NCI-H1436 (cell line): Measurements from ENCODE around the gene LRP8.

Experiments
- DNase-seq: peaks from one replicate; lab custom pipeline; 2025; lab: John Stamatoyannopoulos, UW

Gene LRP8

GRCh38 chr1:53281133-53281532, 46.7 kb downstream of the LRP8 start:
- DNase-seq = no peak

GRCh38 chr1:53280496-53280895, 47.4 kb downstream of the LRP8 start:
- DNase-seq = no peak

GRCh38 chr1:53279296-53280200, 48.3 kb downstream of the LRP8 start:
- DNase-seq = no peak

- DNase-seq = no peak
These were observed 49.6 kb downstream of the LRP8 start for GRCh38 chr1:53278298-53278725.

- no peak for DNase-seq
These were observed 50.5 kb downstream of the LRP8 start for GRCh38 chr1:53277326-53277725.

GRCh38 chr1:53276902-53277281, 51.0 kb downstream of the LRP8 start:
- DNase-seq = no peak

GRCh38 chr1:53276153-53276901, 51.5 kb downstream of the LRP8 start:
- no peak for DNase-seq

GRCh38 chr1:53275566-53275965, 52.3 kb downstream of the LRP8 start:
- DNase-seq = no peak

- no peak for DNase-seq
These were observed 53.2 kb downstream of the LRP8 start for GRCh38 chr1:53274541-53275185.

- no peak for DNase-seq
These were observed 53.8 kb downstream of the LRP8 start for GRCh38 chr1:53274026-53274425.

GRCh38 chr1:53273526-53273925, 54.3 kb downstream of the LRP8 start:
- no peak for DNase-seq

GRCh38 chr1:53272349-53272748, 55.5 kb downstream of the LRP8 start:
- no peak for DNase-seq

- DNase-seq = no peak
These were observed 56.3 kb downstream of the LRP8 start for GRCh38 chr1:53271446-53272090.

GRCh38 chr1:53270873-53271272, 57.0 kb downstream of the LRP8 start:
- DNase-seq = no peak

GRCh38 chr1:53270107-53270506, 57.8 kb downstream of the LRP8 start:
- no peak for DNase-seq

- no peak for DNase-seq
These were observed 60.1 kb downstream of the LRP8 start for GRCh38 chr1:53267761-53268160.

- DNase-seq = no peak
These were observed 61.8 kb downstream of the LRP8 start for GRCh38 chr1:53266038-53266437.

GRCh38 chr1:53265581-53265980, 62.3 kb downstream of the LRP8 start:
- DNase-seq = no peak

GRCh38 chr1:53264048-53264447, 63.8 kb downstream of the LRP8 start:
- no peak for DNase-seq

GRCh38 chr1:53262000-53262399, 65.9 kb downstream of the LRP8 start:
- DNase-seq = no peak

GRCh38 chr1:53260631-53261247, 67.1 kb downstream of the LRP8 start:
- no peak for DNase-seq

- no peak for DNase-seq
These were observed 67.9 kb downstream of the LRP8 start for GRCh38 chr1:53259932-53260331.
